NCI-H187 (cell line): ENCODE results near the gene CRTC1.
"Not testable (repeated sequence)": the region's sequence is repeated elsewhere in the genome, so short reads cannot be mapped to it uniquely, and the experiment has no call there.

Experiments used
- DNase-seq, 2 experiments: peaks; one replicate each; lab custom pipeline; 2025; lab: John Stamatoyannopoulos, UW

Gene CRTC1

GRCh38 chr19:18669524-18669817, 14.0 kb upstream of the CRTC1 start:
- no peak for DNase-seq

- DNase-seq = no peak
Observed at GRCh38 chr19:18669883-18670282, 13.6 kb upstream of the CRTC1 start.

GRCh38 chr19:18670312-18670711, 13.2 kb upstream of the CRTC1 start:
- no peak for DNase-seq

- no peak for DNase-seq
Observed at GRCh38 chr19:18671303-18672043, 12.0 kb upstream of the CRTC1 start.

GRCh38 chr19:18672044-18672451, 11.4 kb upstream of the CRTC1 start:
- DNase-seq = no peak

- no peak for DNase-seq
Observed at GRCh38 chr19:18672606-18673337, 10.7 kb upstream of the CRTC1 start.

- no peak for DNase-seq
Observed at GRCh38 chr19:18674616-18675015, 8.9 kb upstream of the CRTC1 start.

GRCh38 chr19:18675779-18676178, 7.7 kb upstream of the CRTC1 start:
- no peak for DNase-seq

- no peak for DNase-seq
Observed at GRCh38 chr19:18676692-18677091, 6.8 kb upstream of the CRTC1 start.

GRCh38 chr19:18677156-18677555, 6.3 kb upstream of the CRTC1 start:
- DNase-seq = no peak

GRCh38 chr19:18680148-18680547, 3.3 kb upstream of the CRTC1 start:
- not testable (repeated sequence) for DNase-seq

GRCh38 chr19:18682807-18683108, 722 bp upstream of the CRTC1 start:
- no peak for DNase-seq

GRCh38 chr19:18683958-18684641, 620 bp downstream of the CRTC1 start:
- no peak for DNase-seq

GRCh38 chr19:18684642-18684993, 1.1 kb downstream of the CRTC1 start:
- DNase-seq = no peak

- DNase-seq = no peak
Observed at GRCh38 chr19:18685597-18686190, 2.2 kb downstream of the CRTC1 start.

GRCh38 chr19:18687740-18688465, 4.4 kb downstream of the CRTC1 start:
- no peak for DNase-seq

- DNase-seq = no peak
Observed at GRCh38 chr19:18696023-18696422, 12.5 kb downstream of the CRTC1 start.

GRCh38 chr19:18697680-18698079, 14.2 kb downstream of the CRTC1 start:
- DNase-seq = no peak

GRCh38 chr19:18698321-18699167, 15.1 kb downstream of the CRTC1 start:
- DNase-seq = no peak

- DNase-seq = no peak
Observed at GRCh38 chr19:18699403-18700054, 16.0 kb downstream of the CRTC1 start.
